GM18508 (cell line): Measurements from ENCODE around the gene ZP1.
"Not testable (repeated sequence)": the region's sequence is repeated elsewhere in the genome, so short reads cannot be mapped to it uniquely, and the experiment has no call there.

Experiments used
- ATAC-seq: cut with Tn5 transposase; IDR thresholded peaks from one replicate; pipeline ENCODE4 v1.9.1; 2021; ENCODE audit warnings: moderate number of reproducible peaks; ENCODE audit not compliant: insufficient read depth, unreplicated experiment

ZP1 gene

DNA sequence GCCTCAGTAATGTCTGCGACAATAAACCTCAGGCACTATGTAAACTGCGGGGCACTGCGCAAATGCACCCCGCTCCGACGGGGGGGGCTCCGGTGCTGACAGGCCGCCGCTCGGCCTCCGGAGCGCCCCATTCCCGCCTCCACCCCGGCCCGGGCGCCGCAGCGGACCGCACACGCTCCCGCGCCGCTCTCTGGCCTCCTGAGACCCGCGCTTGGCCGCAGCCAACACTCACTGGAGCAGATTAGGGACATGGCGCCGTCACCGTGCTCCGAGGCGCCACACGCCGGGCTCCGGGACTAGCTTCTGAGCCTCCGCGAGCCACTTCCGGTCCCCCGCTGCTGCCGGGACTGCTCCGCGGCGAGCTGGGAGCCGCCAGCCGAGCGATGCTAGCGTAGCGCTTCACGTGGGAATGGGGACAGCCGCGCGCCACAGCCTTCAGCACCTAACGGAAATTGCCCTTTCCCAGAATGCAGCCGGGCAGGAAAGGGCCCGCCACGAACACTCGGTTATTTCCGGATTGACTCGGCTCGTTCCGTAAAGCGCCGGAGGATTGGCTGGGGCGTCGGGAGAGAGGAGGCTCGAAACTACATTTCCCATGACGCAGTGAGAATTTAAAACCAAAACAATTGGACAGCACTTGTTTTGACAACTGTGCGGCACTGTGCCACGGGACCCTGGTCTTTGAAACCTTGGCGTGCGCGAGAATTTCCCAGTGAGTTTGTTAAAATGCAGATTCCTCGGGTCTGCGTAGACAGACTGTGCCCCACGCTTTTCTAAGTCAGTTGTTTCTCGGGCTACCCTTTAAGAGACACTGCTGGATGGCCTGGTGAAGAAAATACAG is 39.0 kb downstream of the ZP1 start, which contains the start of gene PRPF19:
Gene PRPF19 (minus strand): TSS at position 454 of the 841 bp plus-strand sequence. CDS start 203 bp downstream, at position 251.
- peak; percentile 49 for ATAC-seq

DNA sequence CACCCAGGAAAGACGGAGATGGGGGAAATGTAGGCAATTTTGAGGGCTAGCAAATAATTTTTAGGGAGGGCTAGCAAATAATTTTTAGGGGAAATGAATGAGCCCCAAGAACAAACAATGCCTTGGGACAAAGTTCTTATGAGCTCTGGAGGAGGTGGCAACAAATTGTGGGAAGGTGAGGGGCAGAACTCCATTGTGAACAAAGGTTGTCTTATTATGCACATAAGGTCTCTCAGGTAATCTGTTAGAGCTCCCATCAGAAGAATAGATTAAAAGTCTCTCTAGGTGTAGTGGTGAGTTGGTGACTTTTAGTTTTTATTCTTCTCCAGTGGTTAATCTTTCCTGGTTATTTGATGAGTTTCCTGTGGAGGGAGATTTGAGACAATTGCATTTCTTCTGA is 41.5 kb downstream of the ZP1 start:
- no peak for ATAC-seq

DNA sequence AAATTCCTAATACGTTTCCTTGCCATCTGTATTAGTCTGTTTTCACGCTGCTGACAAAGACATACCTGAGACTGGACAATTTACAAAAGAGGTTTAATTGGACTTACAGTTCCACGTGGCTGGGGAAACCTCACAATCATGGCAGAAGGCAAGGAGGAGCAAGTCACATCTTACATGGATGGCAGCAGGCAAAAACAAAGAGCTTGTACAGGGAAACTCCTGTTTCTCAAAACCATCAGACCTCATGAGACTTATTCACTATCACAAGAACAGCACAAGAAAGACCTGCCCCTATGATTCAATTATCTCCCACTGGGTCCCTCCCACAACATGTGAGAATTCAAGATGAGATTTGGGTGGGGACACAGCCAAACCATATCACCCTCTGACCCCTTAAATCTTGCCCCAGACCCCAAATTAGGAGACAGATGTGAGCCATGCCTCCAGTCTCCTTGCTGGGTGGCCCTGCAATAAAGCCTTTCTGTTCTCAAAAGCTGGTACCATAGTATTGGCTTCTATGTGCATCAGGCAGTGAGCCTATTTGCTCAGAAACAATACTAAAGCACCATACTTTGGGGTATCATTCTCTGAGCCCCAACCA is 42.4 kb downstream of the ZP1 start:
- not testable (repeated sequence) for ATAC-seq

DNA sequence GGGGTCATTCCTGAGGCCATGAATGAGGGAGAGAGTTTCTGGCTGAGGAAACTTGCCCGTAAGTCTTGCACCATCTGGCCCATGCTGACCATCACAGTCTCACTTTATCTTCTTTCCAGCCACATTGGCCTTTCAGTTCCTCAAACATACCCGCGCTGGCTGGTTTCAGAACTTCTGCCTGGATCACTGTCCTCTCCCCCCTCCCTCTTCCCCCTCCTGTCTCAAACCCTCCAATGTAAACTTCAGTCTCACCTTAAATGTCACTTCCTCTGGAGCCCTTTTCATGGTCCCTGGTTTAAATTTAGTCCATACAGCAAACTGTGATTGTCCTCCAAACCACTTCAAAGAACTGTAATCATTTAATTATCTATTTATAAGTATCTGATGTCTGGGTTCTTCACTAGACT is 42.9 kb downstream of the ZP1 start:
- peak; percentile 27 for ATAC-seq

DNA sequence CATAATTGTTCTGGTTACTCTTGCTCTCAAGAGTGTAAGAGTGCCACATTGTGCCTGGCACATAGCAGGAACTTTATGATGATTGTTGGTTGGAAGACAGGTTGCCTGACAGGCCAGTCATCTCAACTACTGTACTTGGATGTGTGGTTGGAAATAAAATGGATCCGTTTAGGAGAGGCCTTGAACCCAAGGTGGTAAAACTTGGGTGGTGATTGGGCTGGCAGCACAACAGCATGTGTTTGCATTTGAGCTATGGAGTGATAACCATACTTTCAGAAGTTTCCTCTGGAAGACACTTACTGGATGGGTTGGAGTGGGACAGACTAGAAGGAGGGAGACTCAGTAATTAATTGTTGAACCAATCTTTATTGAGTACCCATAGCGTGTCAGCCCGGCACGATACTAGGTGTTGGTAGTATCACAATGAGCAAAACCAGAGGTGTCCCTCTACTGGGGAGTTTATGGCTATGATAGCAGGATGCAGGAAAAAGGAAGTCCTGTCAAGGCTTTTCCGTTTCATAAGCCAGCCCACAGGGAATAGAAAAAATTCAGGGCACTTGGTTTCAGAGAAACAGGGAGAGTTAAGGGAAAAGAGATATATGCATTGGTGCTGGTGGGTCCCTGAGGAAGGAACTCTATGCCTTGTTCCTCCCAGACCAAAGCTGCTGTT is 43.5 kb downstream of the ZP1 start:
- no peak for ATAC-seq

DNA sequence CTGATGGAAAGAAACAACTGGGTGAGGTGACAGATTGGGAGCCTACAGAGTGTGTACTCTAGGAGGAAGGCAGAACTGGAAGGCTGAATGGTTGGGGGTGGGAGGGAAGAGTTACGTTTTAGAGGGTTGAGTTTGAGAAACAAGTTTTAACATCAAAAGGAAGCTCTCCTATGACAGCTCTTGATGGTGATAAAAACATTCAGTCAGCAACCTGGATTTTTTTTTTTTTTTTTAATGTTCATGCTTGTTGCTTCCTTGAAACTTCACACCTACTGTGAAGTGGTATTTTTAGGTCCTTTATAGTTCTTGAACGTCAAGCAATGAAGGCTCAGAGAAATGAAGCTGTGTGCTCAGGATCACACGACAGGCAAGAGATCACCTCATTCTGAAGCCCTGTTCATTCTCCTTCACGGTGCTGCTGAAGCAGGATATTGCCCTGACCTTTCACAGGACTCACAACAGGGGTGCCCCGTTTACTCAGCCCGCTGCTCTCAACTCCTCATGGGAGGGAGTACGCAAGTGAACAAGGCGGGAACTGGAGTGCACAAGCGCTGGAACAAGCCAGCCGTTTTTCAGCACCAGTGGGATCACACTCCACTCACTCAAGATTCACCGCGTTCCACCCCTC is 45.0 kb downstream of the ZP1 start:
- no peak for ATAC-seq

DNA sequence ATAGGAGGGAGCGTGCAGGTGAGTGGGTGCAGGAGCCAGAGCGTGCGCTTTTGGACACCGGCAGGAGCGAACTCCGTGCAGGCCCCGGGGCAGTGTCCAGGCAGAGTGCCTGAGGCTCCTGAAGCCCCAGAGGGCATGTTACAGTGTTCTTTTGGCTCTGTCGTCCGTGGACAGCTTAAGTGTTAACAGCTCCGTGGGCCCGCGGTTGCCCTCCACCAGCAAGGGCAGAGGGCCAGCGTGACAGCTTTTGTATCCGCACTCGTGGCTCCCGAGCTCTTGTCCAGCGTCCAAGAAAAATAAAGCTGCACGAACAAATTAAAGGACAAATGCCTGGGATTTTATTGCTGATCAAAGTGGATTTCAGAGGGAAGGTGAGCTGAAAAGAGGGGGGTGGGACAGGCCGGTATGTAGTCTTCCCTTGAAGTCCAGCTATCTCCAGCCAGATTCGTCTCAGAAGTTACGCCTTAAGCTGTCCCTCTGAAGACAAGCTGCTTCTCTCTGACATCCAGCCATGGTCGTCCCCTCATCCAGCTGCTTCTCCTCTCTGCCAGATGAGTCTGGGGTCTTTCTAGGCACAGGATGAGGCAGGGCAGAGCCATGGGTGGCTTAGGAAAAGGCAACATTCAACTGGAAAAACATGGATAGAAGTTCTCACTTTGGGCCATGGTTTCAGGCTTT is 45.6 kb downstream of the ZP1 start:
- no peak for ATAC-seq

DNA sequence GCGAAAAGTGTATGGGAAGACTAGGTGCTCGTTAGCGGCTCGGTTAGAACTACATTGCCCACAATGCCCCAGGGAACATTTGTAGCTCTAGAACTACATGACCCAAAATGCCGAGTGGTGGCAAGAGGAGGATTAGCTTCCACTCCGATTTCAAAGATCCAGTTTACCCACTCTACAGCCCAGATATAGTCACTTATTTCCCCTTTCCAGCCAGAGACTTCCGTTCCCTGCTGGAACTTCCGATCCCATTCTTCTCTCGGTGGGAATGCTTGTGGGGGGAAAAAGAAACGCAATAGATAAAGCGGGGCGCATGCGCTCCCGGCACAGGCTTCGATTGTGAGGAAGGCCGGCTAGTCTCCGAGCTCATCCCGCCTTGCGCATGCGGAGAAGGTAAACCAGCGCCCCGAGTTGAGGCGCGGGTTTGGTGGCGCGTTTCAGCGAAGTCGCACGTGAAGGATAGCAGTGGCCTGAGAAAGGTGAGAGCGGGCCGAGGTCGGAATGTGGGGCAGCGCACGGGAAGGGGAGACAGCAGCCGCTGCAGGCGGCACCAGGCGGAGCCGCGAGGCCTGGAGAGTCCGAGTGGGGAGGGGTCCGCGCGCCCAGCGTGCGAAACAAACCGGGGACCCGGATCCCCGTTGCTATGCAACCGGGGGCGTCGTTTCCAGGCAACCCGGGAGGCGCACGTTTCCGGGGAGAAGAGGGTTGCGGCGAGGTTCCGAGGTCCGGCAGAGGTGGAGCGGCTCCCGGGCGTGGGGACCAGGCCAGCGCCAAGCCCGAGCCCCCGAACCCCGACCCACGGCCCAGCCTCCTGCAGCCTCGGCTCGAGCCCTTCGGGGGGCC is 46.7 kb downstream of the ZP1 start, which contains the start of gene TMEM109:
Gene TMEM109 (plus strand): TSS at position 366 of the 840 bp plus-strand sequence. CDS start 5,536 bp downstream, outside the sequence.
- ATAC-seq = peak; percentile 27

DNA sequence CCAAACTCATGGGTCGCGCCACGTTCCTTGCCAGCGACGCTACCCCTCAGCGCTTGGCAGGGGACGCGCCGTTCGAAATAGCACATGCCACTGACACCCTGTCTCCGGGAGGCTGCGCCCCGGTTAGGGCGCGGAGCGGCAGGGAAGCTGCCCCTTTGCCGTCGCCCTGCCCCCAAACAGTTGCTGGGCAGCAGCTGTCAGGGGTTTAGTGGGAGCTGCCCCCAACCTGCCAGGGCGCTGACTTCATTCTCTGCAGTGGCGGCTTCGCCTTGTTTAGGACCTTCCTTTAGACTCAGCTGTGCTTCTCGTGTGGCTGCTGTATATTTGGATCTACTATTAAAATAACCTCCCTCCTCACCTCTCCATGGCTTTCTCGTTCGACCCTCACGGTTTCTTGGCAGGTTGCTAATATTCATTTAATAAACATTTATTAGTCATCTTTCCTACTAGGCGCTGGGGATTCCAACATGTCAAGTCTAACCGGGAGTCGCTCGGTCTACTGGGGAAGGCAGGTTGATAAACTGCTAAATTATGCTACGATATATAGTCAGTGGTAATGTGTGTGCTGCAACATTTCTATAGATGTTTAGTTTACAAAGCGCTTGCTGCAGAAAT is 47.4 kb downstream of the ZP1 start:
- ATAC-seq = no peak

DNA sequence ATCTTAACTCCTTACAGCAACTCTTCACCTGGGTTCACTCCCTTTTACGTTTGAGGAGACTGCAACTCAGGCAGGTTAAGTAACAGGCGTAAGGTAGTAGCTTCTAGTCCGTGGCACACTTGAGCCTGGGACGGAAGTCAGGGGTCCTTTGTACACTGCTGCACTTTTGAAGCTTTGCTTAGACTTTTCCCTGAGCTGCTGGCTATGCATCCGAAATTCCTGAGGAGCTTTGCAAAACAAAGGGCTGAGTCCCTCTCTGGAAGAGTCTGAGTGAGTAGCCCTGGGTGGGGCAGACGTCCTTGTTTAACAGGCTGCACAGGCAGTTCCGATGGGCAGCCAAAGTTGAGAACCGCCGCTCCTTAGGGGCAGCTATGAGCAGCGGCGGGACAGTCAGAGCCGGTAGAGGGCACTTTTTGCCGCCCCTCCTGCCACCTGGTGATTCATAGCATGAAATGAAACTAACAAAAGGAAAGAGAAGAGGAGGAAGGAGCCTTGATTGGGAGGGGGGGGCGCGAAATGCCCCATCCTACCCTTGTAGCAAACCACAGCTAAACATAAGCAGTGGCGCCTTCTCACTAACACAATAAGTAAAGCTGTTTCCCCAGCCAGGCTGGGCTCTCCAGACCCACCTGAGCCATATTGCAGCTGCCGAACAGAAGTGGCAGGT is 48.0 kb downstream of the ZP1 start:
- ATAC-seq = no peak

DNA sequence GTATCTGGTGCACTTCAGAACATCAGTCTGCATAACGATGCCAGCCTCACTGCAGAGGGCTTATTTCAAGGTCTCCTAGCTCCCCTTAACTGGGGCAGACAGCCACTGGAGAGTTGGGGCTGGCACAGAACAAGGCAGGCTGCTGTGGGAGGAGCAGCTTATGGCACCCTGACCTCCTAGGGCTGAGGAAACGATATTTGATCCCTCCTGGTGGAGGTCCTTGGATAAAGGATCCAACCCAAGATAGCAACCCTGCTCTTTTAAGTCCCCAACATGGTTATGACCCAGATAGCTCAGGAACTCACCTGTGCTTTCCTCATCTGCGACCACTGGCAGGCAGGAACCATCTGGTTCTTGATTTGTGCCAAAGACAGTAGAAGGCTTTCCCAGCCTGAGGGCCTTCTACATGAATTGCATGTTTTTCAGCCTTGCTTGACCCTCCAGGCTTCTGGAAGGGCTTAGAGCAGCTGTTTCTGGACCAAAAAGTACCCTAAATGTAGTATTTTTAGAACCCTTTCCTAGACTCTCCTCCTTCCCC is 49.4 kb downstream of the ZP1 start:
- no peak for ATAC-seq

DNA sequence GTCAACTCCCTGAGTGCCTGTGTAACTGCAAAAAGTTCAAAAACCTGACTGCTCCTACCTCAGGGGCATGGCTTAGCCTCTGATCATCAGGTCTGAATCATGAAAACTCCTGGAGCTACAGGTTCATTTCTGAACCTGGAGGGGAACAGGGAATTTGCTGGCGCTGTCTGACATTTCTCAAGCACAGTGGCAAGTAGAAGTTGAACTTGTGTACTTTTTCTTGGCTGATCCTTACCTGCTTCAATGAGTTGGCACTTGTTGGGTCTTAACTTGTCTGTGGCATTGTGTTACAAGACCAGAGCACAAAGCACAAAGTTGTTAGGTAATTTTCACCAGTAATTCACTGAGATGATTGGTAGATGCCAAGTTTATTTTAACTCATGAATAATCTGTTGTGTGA is 49.9 kb downstream of the ZP1 start:
- ATAC-seq = no peak

DNA sequence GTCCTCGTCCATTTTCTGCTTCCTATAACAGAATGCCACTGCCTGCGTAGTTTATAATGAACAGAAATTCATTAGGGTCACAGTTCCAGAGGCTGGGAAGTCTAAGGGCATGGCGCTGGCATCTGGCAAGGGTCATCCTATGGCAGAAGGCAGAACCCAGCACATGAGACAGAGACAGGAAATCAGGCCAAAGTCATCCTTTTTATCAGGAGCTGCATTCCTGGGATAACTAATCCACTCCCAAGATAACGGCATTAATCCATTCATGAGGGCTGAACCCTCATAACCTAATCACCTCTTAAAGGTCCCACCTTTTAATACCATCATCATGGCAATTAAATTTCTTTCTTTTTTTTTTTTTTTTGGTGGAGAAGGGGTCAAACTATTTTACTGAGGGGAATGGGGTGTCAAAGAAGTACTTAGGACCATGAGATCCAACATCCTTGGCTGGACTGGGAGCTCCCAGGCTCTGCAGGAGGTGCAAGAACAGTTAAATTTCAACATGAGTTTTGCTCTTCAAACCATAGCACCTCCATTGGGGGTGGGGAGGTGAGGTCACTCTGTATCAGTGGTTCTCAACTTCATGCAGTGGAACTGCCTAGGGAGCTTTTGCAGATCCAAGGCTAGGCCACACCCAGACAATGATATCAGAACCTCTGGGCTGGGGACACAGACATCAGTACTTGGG is 51.1 kb downstream of the ZP1 start:
- ATAC-seq = no peak

DNA sequence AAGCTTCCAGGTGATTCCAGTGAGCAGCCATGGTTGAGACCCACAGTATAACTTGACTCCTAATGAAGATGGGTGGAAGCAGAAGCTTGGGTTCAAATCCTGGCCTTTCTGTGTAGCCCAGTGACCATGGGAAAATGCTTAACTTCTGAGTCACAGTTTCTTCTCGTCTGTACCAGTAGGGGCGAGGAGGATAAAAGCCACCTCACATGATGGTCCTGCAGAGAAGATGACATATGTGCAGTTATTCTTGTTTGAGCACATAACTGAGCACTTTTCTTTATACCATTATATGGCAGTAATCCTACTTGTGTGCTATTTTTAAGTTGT is 51.6 kb downstream of the ZP1 start:
- no peak for ATAC-seq

DNA sequence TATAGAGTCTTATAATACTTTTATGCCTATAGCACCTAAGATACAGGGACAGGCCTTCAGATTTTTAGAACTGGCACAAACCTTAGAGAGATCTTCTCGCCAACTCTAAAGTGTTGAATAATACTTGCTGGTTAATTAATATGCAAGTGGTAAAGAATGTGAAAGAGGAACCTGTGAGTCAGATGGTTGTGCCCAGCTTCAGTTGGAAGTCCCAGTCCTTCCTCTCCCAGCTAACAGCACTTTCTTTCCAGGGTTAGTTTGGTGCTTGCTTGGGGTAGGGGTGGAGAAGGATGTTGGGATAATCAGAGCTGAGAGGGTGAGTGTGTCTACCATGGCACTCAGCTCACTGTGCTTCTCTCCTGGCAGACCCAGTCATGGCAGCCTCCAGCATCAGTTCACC is 52.0 kb downstream of the ZP1 start:
- no peak for ATAC-seq

DNA sequence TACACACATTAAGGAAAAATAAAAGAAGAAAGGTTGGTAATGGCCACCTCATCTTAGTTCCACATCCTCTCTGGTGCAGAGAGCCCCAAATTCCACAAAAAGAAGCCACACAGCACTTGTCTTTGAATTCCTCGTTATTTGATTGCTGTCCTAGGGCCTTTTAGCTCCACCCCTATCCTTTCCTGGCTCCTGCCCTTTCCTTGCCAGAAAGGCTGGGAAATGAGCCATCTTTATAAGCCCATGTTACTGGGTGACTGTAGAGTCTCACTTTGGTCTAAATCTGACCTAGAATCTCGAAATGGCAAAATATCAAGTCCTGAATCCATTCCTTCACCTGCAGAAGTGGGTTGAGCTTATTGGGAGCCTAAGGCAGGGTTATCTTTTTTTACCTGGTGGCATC is 52.6 kb downstream of the ZP1 start:
- ATAC-seq = no peak

DNA sequence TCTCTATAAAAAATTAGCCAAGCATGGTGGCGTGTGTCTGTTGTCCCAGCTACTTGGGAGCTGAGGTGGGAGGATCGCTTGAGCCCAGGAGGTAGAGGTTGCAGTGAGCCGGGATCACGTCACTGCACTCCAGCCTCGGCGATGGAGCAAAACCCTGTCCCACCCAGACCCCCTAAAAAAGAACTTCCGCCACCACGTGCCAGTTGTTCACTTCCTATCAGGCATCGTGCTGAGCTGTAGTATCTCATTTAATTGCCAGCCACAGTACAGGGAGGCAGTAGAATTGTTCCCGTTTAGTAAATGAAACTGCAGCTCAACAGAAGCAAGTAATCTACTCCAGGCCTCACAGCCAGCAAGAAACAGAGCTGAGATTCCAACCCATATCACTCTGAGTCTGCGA is 53.9 kb downstream of the ZP1 start:
- no peak for ATAC-seq
